Esophagus squamous epithelium (tissue), 5 donors: ENCODE data around the gene CTIF. TPM values are rescaled to one million over a fixed set of nuclear protein-coding genes. Genes with fewer than 3 reads are reported as not detected.

Experiments used
- DNase-seq: peaks from one replicate; lab custom pipeline; 2025; lab: John Stamatoyannopoulos, UW
- H3K27ac ChIP-seq, 4 donors: fragments of 200-600 bp; sonication (generic); one replicate each; pipeline ENCODE4 v1.5.1; 2016 to 2019; ENCODE audit warnings: mild to moderate bottlenecking in 1 of 4
- H3K27me3 ChIP-seq, 4 donors: fragments of 200-600 bp; sonication (generic); 1 replicate in 3 of 4; 2 replicates in 1 of 4; pipeline versions ENCODE4 v1.5.1 to v1.6.0; 2017 to 2021; ENCODE audit warnings: antibody characterized with exemption in 1 of 4
- H3K36me3 ChIP-seq, 3 donors: fragments of 200-600 bp; sonication (generic); one replicate each; pipeline ENCODE4 v1.5.1; 2016 to 2019
- H3K4me1 ChIP-seq, 3 donors: fragments of 200-600 bp; sonication (generic); one replicate each; pipeline ENCODE4 v1.5.1; 2017 to 2019
- H3K4me3 ChIP-seq, 4 donors: fragments of 200-600 bp; sonication (generic); 1 replicate in 3 of 4; 2 replicates in 1 of 4; pipeline ENCODE4 v1.5.1; 2016 to 2019; ENCODE audit warnings: mild to moderate bottlenecking in 2 of 4, moderate library complexity in 1 of 4
- H3K9me3 ChIP-seq, 3 donors: fragments of 200-600 bp; sonication (generic); one replicate each; pipeline ENCODE4 v1.5.1; 2016 to 2019
- POLR2A ChIP-seq, 4 donors: fragments of 450-650 bp; IDR thresholded peaks; one replicate each; pipeline ENCODE4 v1.6.1; 2017; ENCODE audit warnings: antibody characterized with exemption in 4 of 4, mild to moderate bottlenecking in 4 of 4, moderate library complexity in 3 of 4
- WGBS, 2 donors: methylation state at CpG; one replicate each; pipeline ENCODE4 v1.1.5; 2018; 5-methylcytosine and 5-hydroxymethylcytosine counted together
- intact Hi-C: fragments of 100-400 bp; cut with DNase I; formaldehyde crosslinking; loops from one replicate; pipeline ENCODE4 v1.15.0; 2022
- total RNA-seq, 4 donors: library from RNA; depleted of rRNA; stranded (reverse); fragments of >200 nt; gene quantifications; one replicate each; pipeline ENCODE4 v1.1.0, GENCODE V29; 2016
- TF ChIP-seq, protein P1 (sequence below), 6 experiments: fragments of 450-650 bp in 4 of 6; fragments of 200-600 bp in 2 of 6; sonication (generic) in 2 of 6; IDR thresholded peaks; one replicate each; pipeline ENCODE4 v1.5.1; 2016 to 2019; ENCODE audit warnings: antibody characterized with exemption in 6 of 6, mild to moderate bottlenecking in 4 of 6, moderate library complexity in 4 of 6
- donor health status: DM: yes; HTN: yes; CAD: no.

The CTIF gene
- total RNA-seq, 4 donors from 2014 or later = 4.7 to 24.2 (median 10.2) TPM

DNA sequence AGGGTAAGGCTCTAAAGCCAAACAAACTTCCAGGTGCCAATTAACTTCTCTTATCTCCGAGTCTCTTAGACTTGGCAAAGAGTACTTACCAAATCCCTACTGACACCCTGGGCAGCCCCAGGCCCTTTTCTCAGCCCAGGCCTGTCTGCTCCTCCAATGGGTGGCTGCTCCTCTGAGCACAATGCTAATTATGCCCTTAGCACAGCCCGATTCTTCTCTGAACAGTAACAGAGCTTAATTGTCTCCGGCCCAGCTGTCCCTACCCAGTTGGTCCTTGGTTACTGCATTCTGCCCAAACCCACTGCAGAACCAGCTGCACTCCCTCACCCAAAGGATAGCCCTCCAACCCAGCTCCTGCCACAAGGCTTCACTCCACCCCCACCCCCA, 301.7 kb downstream of the CTIF start:
- Histone ChIP-seq H3K36me3 (no peaks in the 10 kb centered on the region), H3K4me3 (no peak overlapping the region), H3K9me3 (no peaks in the 10 kb centered on the region), H3K27ac (peak overlapping the region in 1 of 4 donors; percentile 9), H3K4me1 (peaks cover 4 to 65% (median 46%) of the 10 kb centered on the region in 3 donors), H3K27me3 (no peaks in the 10 kb centered on the region)
- TF ChIP-seq, protein P1, sequence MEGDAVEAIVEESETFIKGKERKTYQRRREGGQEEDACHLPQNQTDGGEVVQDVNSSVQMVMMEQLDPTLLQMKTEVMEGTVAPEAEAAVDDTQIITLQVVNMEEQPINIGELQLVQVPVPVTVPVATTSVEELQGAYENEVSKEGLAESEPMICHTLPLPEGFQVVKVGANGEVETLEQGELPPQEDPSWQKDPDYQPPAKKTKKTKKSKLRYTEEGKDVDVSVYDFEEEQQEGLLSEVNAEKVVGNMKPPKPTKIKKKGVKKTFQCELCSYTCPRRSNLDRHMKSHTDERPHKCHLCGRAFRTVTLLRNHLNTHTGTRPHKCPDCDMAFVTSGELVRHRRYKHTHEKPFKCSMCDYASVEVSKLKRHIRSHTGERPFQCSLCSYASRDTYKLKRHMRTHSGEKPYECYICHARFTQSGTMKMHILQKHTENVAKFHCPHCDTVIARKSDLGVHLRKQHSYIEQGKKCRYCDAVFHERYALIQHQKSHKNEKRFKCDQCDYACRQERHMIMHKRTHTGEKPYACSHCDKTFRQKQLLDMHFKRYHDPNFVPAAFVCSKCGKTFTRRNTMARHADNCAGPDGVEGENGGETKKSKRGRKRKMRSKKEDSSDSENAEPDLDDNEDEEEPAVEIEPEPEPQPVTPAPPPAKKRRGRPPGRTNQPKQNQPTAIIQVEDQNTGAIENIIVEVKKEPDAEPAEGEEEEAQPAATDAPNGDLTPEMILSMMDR (IDR thresholded peaks at IDR 0.05) = no peak
- TF ChIP-seq POLR2A (IDR thresholded peaks at IDR 0.05) = no peak
- DNase-seq = no peak
- WGBS, 2 donors = 48 to 61% methylated on average over 3 of the region's 3 CpGs
- intact Hi-C loops = no loop called here

DNA sequence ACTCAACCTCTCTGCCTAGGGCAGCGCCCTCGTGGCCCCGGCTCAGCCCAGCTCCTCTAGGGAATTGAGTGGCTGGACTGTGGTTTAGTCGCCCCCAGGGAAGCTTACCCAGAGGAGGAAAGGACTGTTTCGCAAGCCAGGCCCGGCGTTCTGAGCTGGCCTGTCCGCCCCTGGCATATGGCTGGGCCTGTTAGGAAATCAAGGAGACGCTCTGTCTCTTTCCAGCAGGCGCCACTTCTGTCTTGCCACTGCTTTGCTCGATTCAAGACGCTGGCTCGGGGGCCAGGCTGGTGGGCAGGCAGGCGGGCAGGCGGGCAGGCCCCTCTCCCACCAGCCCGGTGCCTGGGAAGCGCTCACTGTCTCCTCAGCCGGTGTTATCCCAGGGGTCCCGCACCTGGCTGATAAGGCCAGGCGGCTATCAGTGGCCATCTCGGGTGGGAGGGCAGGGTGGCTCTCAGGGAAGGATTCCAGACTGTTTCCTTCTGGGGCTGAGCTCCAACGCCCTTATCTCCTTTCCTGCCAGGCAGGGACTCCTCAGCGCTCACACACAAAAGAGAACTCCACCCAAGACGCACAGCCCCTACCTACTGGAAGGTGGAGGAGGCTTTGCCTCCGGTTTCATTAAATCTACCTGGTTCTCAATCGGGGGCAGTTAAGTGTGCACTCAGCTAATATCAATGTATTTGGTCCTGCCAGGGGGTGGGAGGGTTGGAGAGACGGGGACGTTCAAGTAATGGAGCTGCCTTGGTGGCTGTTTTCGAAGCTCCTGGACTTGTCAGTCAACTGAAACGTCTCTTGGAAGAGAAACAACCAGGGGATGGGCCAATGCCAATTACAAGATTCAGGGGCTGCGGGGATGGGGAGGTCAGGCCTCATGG, 302.8 kb downstream of the CTIF start:
- H3K9me3 ChIP-seq = no peaks in the 10 kb centered on the region
- TF ChIP-seq, protein P1 (IDR thresholded peaks at IDR 0.05) = no peak
- TF ChIP-seq POLR2A (IDR thresholded peaks at IDR 0.05) = no peak
- WGBS, 2 donors = 68 to 74% methylated on average over 4 to 13 of the region's 31 CpGs
- DNase-seq = no peak
- no peaks in the 10 kb centered on the region for H3K27me3 ChIP-seq
- intact Hi-C loops = no loop called here
- peak overlapping the region; percentile 42 to 77 (median 58) for H3K27ac ChIP-seq
- H3K4me3 ChIP-seq = no peak overlapping the region
- H3K36me3 ChIP-seq = no peaks in the 10 kb centered on the region
- H3K4me1 ChIP-seq = peaks cover 4 to 64% (median 46%) of the 10 kb centered on the region in 3 donors

DNA sequence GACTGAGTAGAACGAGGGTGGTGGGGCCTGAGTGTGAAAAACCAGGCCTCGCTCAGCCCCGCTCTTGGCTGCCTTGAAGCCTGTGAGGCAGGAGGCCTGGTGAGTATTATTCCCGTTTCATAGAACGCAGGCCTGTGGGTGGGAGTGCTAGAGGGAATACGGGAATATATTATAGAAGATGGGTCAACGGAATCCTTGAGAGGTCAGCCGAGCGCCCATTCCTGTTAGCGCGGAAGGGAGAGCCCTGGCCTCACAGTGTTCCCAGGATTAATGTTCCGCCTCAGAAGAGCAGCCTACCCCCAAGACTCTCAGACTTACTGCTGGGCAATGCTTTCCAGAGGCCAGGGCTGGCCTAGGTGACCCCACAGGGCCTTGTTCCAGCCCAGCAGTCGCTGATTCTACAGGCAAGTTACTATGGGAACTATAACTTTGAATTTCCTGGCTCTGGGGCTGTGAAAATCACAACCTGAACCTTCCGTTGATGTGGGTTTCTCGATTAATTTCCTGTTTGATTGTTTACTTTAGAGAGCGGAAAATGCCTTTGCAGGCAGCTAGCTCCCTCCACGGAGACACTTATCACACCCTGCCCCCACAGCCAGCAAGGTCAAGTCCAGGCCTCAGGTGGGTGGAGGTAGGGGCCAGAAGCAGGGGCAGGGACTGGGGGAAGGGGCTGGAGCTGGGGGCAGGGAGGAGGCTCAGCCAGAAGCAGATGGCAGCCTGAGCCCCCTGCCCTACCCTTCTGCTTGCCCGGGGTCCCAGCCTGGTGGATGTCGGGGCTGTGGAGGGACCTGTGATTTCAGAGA, 303.6 kb downstream of the CTIF start:
- TF ChIP-seq POLR2A (IDR thresholded peaks at IDR 0.05) = no peak
- TF ChIP-seq, protein P1 (IDR thresholded peaks at IDR 0.05) = no peak
- no peak for DNase-seq
- Histone ChIP-seq H3K4me3 (no peak overlapping the region), H3K27ac (peak overlapping the region; percentile 21 to 77 (median 58)), H3K27me3 (no peaks in the 10 kb centered on the region), H3K4me1 (peaks cover 4 to 64% (median 46%) of the 10 kb centered on the region in 3 donors), H3K36me3 (no peaks in the 10 kb centered on the region), H3K9me3 (no peaks in the 10 kb centered on the region)
- 73 to 75% methylated on average over 10 to 17 of the region's 19 CpGs for WGBS, 2 donors
- intact Hi-C loops = no loop called here

DNA sequence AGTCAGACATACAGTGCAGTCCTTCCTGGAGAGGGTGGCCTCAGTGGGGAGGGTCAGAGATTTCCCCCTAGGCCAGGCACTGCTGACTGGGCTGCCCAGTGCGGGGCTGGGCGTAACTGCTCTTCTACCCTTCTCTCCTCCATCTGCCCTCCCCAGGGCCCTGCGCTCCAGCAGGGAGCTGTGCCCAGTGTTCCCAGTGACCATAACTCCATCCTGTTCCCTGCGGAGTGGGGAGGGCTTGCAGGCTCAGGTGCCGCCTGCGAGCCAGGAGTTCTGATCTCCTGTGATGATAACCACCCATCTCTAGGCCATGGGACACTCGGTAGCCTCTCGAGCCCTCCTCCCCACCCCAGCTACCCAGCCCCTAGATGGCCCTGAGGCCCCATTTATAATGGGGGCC, 304.3 kb downstream of the CTIF start:
- TF ChIP-seq, protein P1 (IDR thresholded peaks at IDR 0.05) = no peak
- no peak for TF ChIP-seq POLR2A (IDR thresholded peaks at IDR 0.05)
- intact Hi-C loops = no loop called here
- DNase-seq = no peak
- no peaks in the 10 kb centered on the region for H3K36me3 ChIP-seq
- WGBS, 2 donors = 93% methylated on average over 2 of the region's 8 CpGs; no CpG with 5 or more reads in 1 of the 2 donors
- no peaks in the 10 kb centered on the region for H3K9me3 ChIP-seq
- H3K4me1 ChIP-seq = peaks cover 7 to 68% (median 46%) of the 10 kb centered on the region in 3 donors
- H3K4me3 ChIP-seq = no peak overlapping the region
- no peaks in the 10 kb centered on the region for H3K27me3 ChIP-seq
- H3K27ac ChIP-seq = peak overlapping the region in 2 of 4 donors; percentile 73 to 77
